HCT116 (cell line): ENCODE results near the gene MBOAT1. TPM values are rescaled to one million over a fixed set of nuclear protein-coding genes. Genes with fewer than 3 reads are reported as not detected.

Experiments used
- ATAC-seq: fragments of 200-7000 bp; cut with Tn5 transposase; 2 replicates; pipeline ENCODE4 v1.9.1; 2020; ENCODE audit warnings: mild to moderate bottlenecking, moderate library complexity
- BruUV-seq: library from RNA; stranded (reverse); fragments of 400-500 nt; replicated peaks from 2 replicates; lab custom pipeline; 2021; lab: Mats Ljungman, UMichigan
- CTCF ChIA-PET: fragments of 300-600 bp; sonication (Branson Sonifier 250); formaldehyde crosslinking; loops from one replicate; lab custom pipeline; 2021; ENCODE audit warnings: antibody characterized with exemption; lab: Charles Lee
- POLR2A ChIA-PET: fragments of 300-600, 350-600 bp; sonication (Branson Sonifier 250); formaldehyde crosslinking; loops from one replicate; lab custom pipeline; 2021; ENCODE audit warnings: antibody characterized with exemption; lab: Charles Lee
- RAD21 ChIA-PET, 2 experiments: fragments of 300-600 bp; sonication (Branson Sonifier 250); formaldehyde crosslinking; loops; one replicate each; lab custom pipeline; 2023; ENCODE audit warnings: low total read pairs in 2 of 2; ENCODE audit not compliant: uncharacterized antibody in 2 of 2, unreplicated experiment in 2 of 2, low non-redundant PET in 1 of 2; lab: Charles Lee
- DNase-seq: peaks from one replicate; pipeline ENCODE4 v3.0.0-alpha.2; 2010; ENCODE audit warnings: low read depth, low spot score
- H2AFZ ChIP-seq: fragments of 200-600 bp; shearing (Covaris generic), sonication (generic); 2 replicates; pipeline ENCODE4 v1.6.1; 2017; ENCODE audit warnings: low read depth, mixed run types, mixed read lengths, antibody characterized with exemption, low read length; ENCODE audit not compliant: poor library complexity, severe bottlenecking
- H3K27ac ChIP-seq: 2 replicates; pipeline ENCODE4 v1.5.1; 2012; ENCODE audit warnings: low read depth, low read length
- H3K27me3 ChIP-seq: fragments of 200-600 bp; sonication (generic); 2 replicates; pipeline ENCODE4 v1.6.1; 2016; ENCODE audit warnings: mixed run types, low read length, mixed read lengths; ENCODE audit not compliant: insufficient read depth
- H3K36me3 ChIP-seq, 2 experiments: fragments of 200-500 bp in 1 of 2; fragments of 200-600 bp in 1 of 2; sonication (Bioruptor generic) in 1 of 2; sonication (generic) in 1 of 2; 2 replicates each; pipeline versions ENCODE4 v1.5.1 to v1.6.1; 2014 to 2016; ENCODE audit warnings: low read length in 2 of 2, inconsistent platforms in 1 of 2, mixed read lengths in 1 of 2, mixed run types in 1 of 2; ENCODE audit not compliant: insufficient read depth in 2 of 2, control insufficient read depth in 1 of 2
- H3K4me1 ChIP-seq, 2 experiments: fragments of 200-600 bp in 1 of 2; sonication (generic) in 1 of 2; 2 replicates each; pipeline versions ENCODE4 v1.5.1 to v1.6.1; 2012 to 2017; ENCODE audit warnings: low read length in 2 of 2, inconsistent platforms in 1 of 2, mild to moderate bottlenecking in 1 of 2, mixed read lengths in 1 of 2, mixed run types in 1 of 2, moderate library complexity in 1 of 2; ENCODE audit not compliant: insufficient read depth in 2 of 2, control insufficient read depth in 1 of 2
- H3K4me2 ChIP-seq: fragments of 200-600 bp; sonication (generic); 2 replicates; pipeline ENCODE4 v1.6.1; 2017; ENCODE audit warnings: mixed run types, low read length, mixed read lengths
- H3K4me3 ChIP-seq, 2 experiments: fragments of 200-600 bp in 1 of 2; sonication (generic) in 1 of 2; replicated peaks in 1 of 2; 2 replicates each; pipeline ENCODE4 v1.5.1; 2011 to 2016; ENCODE audit warnings: low read length in 2 of 2, control low read depth in 1 of 2, low read depth in 1 of 2, mild to moderate bottlenecking in 1 of 2, mixed read lengths in 1 of 2, mixed run types in 1 of 2
- H3K79me2 ChIP-seq: fragments of 200-600 bp; sonication (generic); 2 replicates; pipeline ENCODE4 v1.6.1; 2017; ENCODE audit warnings: mild to moderate bottlenecking, mixed run types, low read length, moderate library complexity, mixed read lengths; ENCODE audit not compliant: insufficient read depth
- H3K9ac ChIP-seq: fragments of 200-600 bp; sonication (generic); 2 replicates; pipeline ENCODE4 v1.6.1; 2016; ENCODE audit warnings: low read length, mixed read lengths
- H3K9me2 ChIP-seq: fragments of 200-600 bp; sonication (generic), shearing (Covaris generic); 2 replicates; pipeline ENCODE4 v1.6.1; 2017; ENCODE audit warnings: mixed run types, mild to moderate bottlenecking, moderate library complexity; ENCODE audit not compliant: insufficient read depth
- H3K9me3 ChIP-seq, 2 experiments: fragments of 200-500 bp in 1 of 2; fragments of 200-600 bp in 1 of 2; sonication (Bioruptor generic) in 1 of 2; sonication (generic) in 1 of 2; 2 replicates each; pipeline ENCODE4 v1.6.1; 2014 to 2017; ENCODE audit warnings: low read length in 2 of 2, mixed read lengths in 2 of 2, inconsistent platforms in 1 of 2, low read depth in 1 of 2, mild to moderate bottlenecking in 1 of 2, mixed run types in 1 of 2, moderate library complexity in 1 of 2; ENCODE audit not compliant: control insufficient read depth in 1 of 2, insufficient read depth in 1 of 2
- H4K20me1 ChIP-seq: fragments of 200-600 bp; sonication (generic), shearing (Covaris generic); 2 replicates; pipeline ENCODE4 v1.6.1; 2017; ENCODE audit warnings: mixed run types, mild to moderate bottlenecking, moderate library complexity; ENCODE audit not compliant: insufficient read depth
- EGR1 ChIP-seq: IDR thresholded peaks from 2 replicates; pipeline ENCODE4 v1.6.1; 2012; ENCODE audit warnings: low read depth
- ELF1 ChIP-seq: IDR thresholded peaks from 2 replicates; pipeline ENCODE4 v1.6.1; 2012; ENCODE audit warnings: low read depth, borderline replicate concordance
- FOSL1 ChIP-seq: IDR thresholded peaks from 2 replicates; pipeline ENCODE4 v1.6.1; 2012; ENCODE audit warnings: low read depth
- JUND ChIP-seq: IDR thresholded peaks from 2 replicates; pipeline ENCODE4 v1.6.1; 2012
- MAX ChIP-seq: IDR thresholded peaks from 2 replicates; pipeline ENCODE4 v1.6.1; 2012
- RAD21 ChIP-seq: IDR thresholded peaks from 2 replicates; pipeline ENCODE4 v1.6.1; 2012; ENCODE audit warnings: low read depth, mild to moderate bottlenecking
- SRF ChIP-seq: IDR thresholded peaks from 2 replicates; pipeline ENCODE4 v1.6.1; 2012; ENCODE audit warnings: low read depth
- YY1 ChIP-seq: IDR thresholded peaks from 2 replicates; pipeline ENCODE4 v1.6.1; 2011; ENCODE audit warnings: low read length, low read depth, moderate library complexity, mild to moderate bottlenecking; ENCODE audit not compliant: insufficient replicate concordance; ENCODE audit errors: extremely low read depth
- ZFX ChIP-seq: fragments of 450-650 bp; IDR thresholded peaks from 2 replicates; pipeline ENCODE4 v1.6.1; 2017
- ZNF274 ChIP-seq: fragments of 200-500 bp; sonication (Bioruptor generic); IDR thresholded peaks from 2 replicates; pipeline ENCODE4 v1.6.1; 2014; ENCODE audit warnings: mild to moderate bottlenecking, low read depth, low read length, inconsistent platforms
- intact Hi-C: fragments of 100-400 bp; cut with micrococcal nuclease; formaldehyde crosslinking; loops from 2 replicates; pipeline ENCODE4 v1.10.0; 2022
- total RNA-seq: library from RNA; stranded (reverse); gene quantifications from one replicate; pipeline ENCODE4 v1.2.1, GENCODE V29; 2021; ENCODE audit not compliant: unreplicated experiment
- TF ChIP-seq, protein P1 (sequence below): IDR thresholded peaks from 2 replicates; pipeline ENCODE4 v1.6.1; 2012; ENCODE audit warnings: low read depth

The MBOAT1 gene
- total RNA-seq, 1 experiment from 2014 or later, result 11.7 TPM

- TF ChIP-seq, protein P1, sequence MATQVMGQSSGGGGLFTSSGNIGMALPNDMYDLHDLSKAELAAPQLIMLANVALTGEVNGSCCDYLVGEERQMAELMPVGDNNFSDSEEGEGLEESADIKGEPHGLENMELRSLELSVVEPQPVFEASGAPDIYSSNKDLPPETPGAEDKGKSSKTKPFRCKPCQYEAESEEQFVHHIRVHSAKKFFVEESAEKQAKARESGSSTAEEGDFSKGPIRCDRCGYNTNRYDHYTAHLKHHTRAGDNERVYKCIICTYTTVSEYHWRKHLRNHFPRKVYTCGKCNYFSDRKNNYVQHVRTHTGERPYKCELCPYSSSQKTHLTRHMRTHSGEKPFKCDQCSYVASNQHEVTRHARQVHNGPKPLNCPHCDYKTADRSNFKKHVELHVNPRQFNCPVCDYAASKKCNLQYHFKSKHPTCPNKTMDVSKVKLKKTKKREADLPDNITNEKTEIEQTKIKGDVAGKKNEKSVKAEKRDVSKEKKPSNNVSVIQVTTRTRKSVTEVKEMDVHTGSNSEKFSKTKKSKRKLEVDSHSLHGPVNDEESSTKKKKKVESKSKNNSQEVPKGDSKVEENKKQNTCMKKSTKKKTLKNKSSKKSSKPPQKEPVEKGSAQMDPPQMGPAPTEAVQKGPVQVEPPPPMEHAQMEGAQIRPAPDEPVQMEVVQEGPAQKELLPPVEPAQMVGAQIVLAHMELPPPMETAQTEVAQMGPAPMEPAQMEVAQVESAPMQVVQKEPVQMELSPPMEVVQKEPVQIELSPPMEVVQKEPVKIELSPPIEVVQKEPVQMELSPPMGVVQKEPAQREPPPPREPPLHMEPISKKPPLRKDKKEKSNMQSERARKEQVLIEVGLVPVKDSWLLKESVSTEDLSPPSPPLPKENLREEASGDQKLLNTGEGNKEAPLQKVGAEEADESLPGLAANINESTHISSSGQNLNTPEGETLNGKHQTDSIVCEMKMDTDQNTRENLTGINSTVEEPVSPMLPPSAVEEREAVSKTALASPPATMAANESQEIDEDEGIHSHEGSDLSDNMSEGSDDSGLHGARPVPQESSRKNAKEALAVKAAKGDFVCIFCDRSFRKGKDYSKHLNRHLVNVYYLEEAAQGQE, result no peak
- TF ChIP-seq ZFX (no peak), RAD21 (no peak), FOSL1 (no peak), JUND (no peak), ZNF274 (no peak), YY1 (no peak), SRF (no peak), MAX (no peak), ELF1 (no peak), EGR1 (no peak)
Observed at GRCh38 chr6:20168690-20169089, 43.6 kb downstream of the MBOAT1 start (continued).

- Histone ChIP-seq H3K79me2 (no peaks in the 10 kb centered on the region), H2AFZ (no peak overlapping the region), H3K9me3 (no peaks in the 10 kb centered on the region), H3K4me3 (no peak overlapping the region), H3K9ac (no peak overlapping the region), H3K4me2 (no peak overlapping the region), H3K36me3 (no peaks in the 10 kb centered on the region), H3K27me3 (no peaks in the 10 kb centered on the region), H4K20me1 (no peaks in the 10 kb centered on the region), H3K27ac (no peak overlapping the region), H3K9me2 (no peaks in the 10 kb centered on the region), H3K4me1 (no peaks in the 10 kb centered on the region)
- DNase-seq, result no peak
- CTCF ChIA-PET, result no interaction called here
- ATAC-seq, result no peak
- no peak for TF ChIP-seq YY1
- BruUV-seq, result no TSS peak
- POLR2A ChIA-PET, result no interaction called here
- RAD21 ChIA-PET, result interaction anchor here in 1 of 2 experiments (0.6 kb wide), 1 partner anchor 306 kb away, joined by 3 read pairs; no protein-coding TSS in a partner anchor
- intact Hi-C loops, result no loop called here
Observed at GRCh38 chr6:20167601-20168000, 44.7 kb downstream of the MBOAT1 start.
